ENCODE measurements around the gene SP1.
"Not testable (repeated sequence)": the region's sequence is repeated elsewhere in the genome, so short reads cannot be mapped to it uniquely, and the experiment has no call there.

SP1 gene

GRCh38 chr12:53380104-53380793 is at the start of gene SP1:
Gene SP1 (plus strand): TSS chr12:53380176. CDS start chr12:53380292, 116 bp downstream.
- peak; percentile 94 for DNase-seq (ENCODE audit: low spot score)

GRCh38 chr12:53330671-53331070 is 49.3 kb upstream of the SP1 start:
- no peak for DNase-seq (ENCODE audit: low spot score)

GRCh38 chr12:53332339-53332738 is 47.6 kb upstream of the SP1 start:
- DNase-seq (ENCODE audit: low spot score): not testable (repeated sequence)

- no peak for DNase-seq (ENCODE audit: low spot score)
These were observed 47.2 kb upstream of the SP1 start for GRCh38 chr12:53332744-53333143.

DNA sequence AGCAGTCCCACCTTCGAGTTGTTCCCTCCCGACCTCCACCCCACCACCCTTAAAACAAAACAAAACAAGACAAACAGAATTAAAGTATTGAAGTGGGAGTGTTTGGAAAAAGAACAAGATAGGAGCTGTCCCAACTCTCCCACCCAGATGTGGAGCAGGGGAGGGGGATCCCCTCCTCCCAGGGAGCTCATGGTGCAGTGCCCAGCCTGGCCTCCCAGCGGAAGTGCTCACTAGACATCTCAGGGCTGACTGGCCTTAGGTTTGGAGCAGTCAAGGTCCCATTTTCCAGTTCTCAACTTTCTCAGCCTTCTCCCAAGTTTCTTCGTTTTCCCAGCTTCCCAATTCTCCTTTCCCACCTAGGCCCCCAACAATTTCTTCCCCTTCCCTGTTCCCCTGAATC is 46.7 kb upstream of the SP1 start:
- DNase-seq (ENCODE audit: low spot score): no peak

DNA sequence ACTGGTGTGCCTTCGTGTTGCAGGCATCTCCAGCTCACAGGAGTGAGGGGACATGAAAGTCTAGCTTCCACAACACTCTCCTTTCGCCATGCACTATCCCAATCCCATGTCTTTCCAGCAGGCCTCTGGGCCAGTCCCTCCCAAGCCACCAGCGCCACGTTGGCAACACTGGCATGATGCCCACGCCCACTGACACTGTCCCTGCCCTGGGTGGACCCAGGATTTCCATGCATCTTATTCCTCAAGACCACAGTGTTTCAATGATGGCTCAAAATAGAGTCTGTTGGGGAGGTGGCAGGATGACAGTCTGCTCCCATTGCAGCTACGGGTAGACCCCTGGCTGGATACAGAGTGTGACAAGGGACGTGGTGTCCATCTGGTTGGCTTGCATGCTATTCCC is 46.1 kb upstream of the SP1 start:
- no peak for DNase-seq (ENCODE audit: low spot score)

- no peak for DNase-seq (ENCODE audit: low spot score)
These were observed 45.2 kb upstream of the SP1 start for GRCh38 chr12:53334822-53335221.

- no peak for DNase-seq (ENCODE audit: low spot score)
These were observed 43.7 kb upstream of the SP1 start, which contains the start of gene SP7 for GRCh38 chr12:53336181-53336681. Gene SP7 (minus strand): TSS chr12:53336354. CDS start chr12:53335646, 708 bp downstream.

DNA sequence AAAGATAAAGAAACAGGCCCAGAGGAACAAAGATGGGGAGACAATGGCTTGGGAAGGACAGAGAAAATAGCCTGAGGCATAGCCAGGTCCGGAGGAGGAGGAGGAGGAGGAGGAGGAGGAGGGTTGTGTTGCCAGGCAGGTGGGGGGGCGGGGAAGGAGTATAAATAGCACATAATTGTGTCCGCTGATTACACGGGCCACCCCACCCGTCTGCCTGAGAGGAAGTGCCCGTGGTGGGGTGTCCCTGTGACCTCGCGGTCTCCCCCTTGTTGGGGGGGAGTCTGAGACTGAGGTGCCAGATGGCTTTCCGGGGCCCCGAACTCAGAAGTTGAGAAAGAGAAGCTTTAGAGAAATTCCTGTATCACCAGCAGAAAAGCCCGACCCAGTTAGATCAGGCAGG is 42.0 kb upstream of the SP1 start:
- no peak for DNase-seq (ENCODE audit: low spot score)

DNA sequence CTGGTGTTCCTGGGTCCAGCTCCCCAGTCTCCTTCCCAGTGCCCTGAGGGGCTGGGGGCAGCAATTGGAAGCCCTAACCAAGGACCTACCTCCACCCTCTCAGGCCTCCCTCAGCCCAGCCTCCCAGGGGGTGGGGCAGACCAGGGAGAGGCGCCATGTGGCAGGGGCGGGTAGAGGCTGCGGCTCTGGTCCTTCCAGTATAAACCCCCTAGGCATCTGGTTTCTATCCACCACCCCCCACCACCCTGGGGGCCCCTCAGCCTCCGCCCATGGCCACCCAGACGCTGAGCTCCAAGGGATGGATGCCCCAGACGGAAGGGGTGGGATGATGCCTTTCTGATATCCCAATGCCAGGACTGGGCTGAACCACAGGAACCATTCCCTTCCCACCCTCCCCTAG is 41.1 kb upstream of the SP1 start:
- no peak for DNase-seq (ENCODE audit: low spot score)

DNA sequence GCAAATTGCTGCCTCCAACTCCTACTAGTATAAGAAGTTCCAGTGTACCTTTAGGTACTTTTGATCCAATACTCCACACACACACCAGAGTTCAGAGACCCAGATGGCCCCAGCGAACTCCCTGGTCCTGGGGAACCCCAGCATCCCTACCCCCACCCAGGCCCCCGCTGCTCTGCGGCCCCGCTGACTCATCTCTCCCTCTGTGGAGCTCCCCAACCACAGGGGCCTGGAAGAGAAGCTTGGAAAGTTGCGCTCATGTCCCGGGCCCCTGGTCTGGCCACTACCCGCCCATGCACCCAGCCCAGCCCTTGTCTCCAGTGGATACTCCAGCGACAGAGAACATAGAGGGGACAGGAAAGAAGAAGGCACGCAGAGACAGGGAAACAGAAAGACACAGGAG is 39.6 kb upstream of the SP1 start:
- no peak for DNase-seq (ENCODE audit: low spot score)

DNA sequence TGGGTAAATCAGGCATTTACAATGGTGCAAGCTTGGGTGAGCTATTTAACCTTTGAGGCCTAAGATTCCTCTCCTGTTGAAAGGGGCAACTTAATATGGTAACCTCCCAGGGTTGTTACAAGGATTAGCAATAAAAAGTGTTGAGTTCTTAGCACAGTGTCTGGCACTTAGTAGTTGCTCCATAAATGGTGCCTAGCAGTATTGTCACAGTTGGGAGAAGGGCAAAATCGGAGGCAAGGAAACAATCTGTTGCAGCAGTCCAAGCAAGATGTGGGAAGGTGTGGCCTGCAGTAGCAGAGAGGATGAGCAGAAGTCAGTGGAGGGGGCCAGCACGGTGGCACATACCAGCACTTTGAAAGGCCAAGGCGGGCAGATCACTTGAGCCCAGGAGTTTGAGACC is 36.5 kb upstream of the SP1 start:
- no peak for DNase-seq (ENCODE audit: low spot score)

DNA sequence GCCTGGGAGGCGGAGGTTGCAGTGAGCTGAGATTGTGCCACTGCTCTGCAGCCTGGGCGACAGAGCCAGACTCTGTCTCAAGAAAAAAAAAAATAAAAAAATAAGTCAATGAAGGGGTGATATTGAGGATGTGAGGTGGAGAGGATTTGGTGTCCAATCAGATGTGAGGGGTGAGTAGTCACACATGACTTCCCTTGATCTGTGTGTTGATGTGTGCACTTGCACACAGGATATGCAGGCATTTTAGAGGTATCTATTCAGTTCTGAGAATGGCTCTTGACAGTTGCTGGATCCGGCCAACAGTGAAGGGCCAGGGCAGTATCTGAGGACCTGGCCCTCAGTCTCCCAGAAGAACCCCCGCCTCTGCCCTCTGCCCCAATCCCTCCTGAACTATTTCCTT is 36.0 kb upstream of the SP1 start:
- no peak for DNase-seq (ENCODE audit: low spot score)

GRCh38 chr12:53344487-53344823 is 35.5 kb upstream of the SP1 start:
- no peak for DNase-seq (ENCODE audit: low spot score)

- peak; percentile 88 for DNase-seq (ENCODE audit: low spot score)
These were observed 35.0 kb upstream of the SP1 start for GRCh38 chr12:53344824-53345485.

DNA sequence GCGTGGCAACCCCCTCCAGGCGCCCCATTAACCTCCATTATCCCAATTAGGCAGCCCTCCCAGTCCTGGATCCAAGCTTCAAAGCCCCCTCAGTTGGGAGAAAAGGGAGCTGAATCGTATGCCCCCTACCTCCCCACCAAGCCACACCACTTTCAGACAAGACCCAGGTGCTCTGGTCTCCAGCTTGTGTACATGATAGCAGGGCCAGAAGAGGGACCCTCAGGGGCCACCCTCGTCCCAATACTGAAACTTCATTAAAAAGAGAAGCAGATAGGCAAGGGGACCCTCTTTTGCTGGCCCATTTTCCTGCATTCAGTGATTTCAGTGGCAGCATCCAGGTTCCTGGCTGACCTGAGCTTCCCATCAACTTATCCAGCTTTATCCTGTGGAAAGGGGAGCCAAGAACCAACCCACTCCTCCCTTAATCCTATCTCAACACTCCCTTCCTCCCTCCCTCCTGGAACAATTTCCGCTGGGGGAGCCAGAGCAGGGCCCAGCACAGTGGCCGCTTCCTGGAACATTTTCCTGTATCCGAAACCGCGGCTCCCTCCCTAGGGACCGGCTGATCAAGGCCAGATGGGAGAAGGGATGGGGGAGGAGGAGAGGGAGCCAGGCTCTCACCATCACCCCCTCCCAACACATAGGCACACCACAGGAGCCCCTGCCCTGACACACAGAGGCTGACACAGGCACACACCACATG is 34.3 kb upstream of the SP1 start:
- DNase-seq (ENCODE audit: low spot score): no peak

GRCh38 chr12:53346491-53346890 is 33.5 kb upstream of the SP1 start:
- no peak for DNase-seq (ENCODE audit: low spot score)

DNA sequence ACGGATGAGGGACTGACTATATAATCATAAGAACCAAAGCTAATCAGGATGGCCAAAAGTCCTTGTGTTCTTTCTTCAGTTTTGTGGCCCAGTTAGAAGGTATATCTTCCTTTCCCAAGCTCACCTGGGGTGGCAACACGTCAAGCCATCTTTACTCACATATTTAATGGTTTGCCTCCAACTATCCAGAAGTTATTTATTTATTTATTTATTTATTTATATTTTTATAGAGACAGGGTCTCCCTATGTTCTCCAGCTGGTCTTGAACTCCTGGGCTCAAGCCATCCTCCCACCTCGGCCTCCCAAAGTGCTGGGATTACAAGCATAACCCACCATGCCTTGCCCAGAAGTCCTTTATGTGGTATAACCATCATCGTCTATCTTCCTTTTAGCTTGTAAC is 32.1 kb upstream of the SP1 start:
- no peak for DNase-seq (ENCODE audit: low spot score)

GRCh38 chr12:53352331-53353256 is 27.4 kb upstream of the SP1 start:
- DNase-seq (ENCODE audit: low spot score): peak; percentile 91

DNA sequence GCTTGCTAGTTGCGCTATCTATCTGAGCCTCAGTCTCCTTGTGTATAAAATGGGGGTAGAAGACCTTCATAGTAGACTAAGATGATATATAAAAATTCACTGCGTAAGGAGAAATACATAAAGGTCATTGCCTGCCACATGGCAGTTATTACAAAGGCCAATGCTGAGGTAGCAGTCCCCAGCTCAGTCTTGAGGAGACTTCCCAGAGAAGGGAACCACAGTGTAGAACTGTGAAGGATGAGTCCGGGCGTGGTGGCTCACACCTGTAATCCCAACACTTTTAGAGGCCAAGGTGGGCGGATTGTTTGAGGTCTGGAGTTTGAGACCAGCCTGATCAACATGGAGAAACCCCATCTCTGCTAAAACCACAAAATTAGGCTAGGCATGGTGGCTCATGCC is 26.7 kb upstream of the SP1 start:
- no peak for DNase-seq (ENCODE audit: low spot score)

DNA sequence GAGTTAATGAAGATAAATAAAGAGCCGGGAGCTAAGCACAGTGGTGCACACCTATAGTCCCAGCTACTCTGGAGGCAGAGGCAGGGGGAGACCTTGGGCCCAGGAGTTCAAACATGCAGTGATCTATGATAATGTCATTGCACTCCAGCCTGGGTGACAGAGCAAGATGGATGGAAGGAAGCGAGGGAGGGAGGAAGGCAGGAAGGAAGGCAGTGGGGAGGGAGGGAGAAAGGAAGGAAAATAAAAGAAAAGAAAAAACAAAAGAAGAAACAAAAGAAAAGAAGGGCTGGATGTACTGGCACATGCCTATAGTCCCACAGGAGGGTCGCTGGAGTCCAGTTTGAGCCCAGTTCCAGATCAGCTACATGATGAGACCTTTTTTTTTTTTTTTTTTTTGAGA is 24.9 kb upstream of the SP1 start:
- no peak for DNase-seq (ENCODE audit: low spot score)

DNA sequence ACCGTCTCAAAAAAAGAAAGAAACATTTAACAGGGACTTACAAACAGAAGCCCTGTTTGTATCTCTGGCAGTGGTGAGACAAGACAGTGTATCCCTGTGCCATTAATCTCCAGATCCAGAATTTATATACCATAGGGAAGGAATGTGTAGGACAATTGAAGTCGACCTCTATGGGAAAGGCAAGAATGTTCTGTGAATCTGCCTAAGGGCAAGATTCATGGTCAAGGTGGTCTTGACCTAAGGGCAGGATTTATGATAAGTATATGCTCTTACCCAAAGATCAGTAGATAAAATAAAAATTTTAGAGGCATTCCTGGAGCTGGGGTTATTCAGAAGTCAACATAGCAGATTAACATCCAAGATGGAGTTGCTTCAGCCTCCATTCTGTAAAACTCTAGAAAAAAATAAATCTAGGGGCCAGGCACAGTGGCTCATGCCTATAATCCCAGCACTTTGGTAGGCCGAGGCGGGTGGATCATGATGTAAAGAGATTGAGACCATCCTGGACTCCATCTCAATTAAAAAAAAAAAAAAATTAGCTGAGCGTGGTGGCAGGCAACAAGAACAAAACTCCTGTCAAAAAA is 21.0 kb upstream of the SP1 start:
- no peak for DNase-seq (ENCODE audit: low spot score)

Measured in ecto neural progenitor cell (in vitro differentiated cells).